Smooth muscle cell of the brain vasculature (primary cell): ENCODE measurements around the gene EGR1.

Experiments used
- DNase-seq: peaks from one replicate; pipeline ENCODE4 v3.0.0-alpha.2; 2012; ENCODE audit warnings: low read depth, low spot score

Gene EGR1

GRCh38 chr5:138465261-138466124, at the start of gene EGR1:
EGR1 (plus strand) TSS chr5:138465479; CDS start chr5:138465762, 283 bp downstream.
- DNase-seq, result peak; percentile 83

GRCh38 chr5:138418444-138418843, 46.8 kb upstream of the EGR1 start:
- no peak for DNase-seq

GRCh38 chr5:138425079-138425478, 40.2 kb upstream of the EGR1 start:
- no peak for DNase-seq

GRCh38 chr5:138435943-138436342, 29.3 kb upstream of the EGR1 start:
- DNase-seq, result no peak

- DNase-seq, result no peak
These were observed 27.1 kb upstream of the EGR1 start for GRCh38 chr5:138438003-138438723.

- DNase-seq, result no peak
These were observed 26.4 kb upstream of the EGR1 start, which contains the start of gene REEP2 for GRCh38 chr5:138438724-138439476. REEP2 (plus strand) TSS chr5:138439057; CDS start chr5:138439209, 152 bp downstream.

- no peak for DNase-seq
These were observed 25.7 kb upstream of the EGR1 start for GRCh38 chr5:138439477-138440158.

GRCh38 chr5:138440159-138441073, 24.9 kb upstream of the EGR1 start:
- DNase-seq, result no peak

- DNase-seq, result no peak
These were observed 24.1 kb upstream of the EGR1 start for GRCh38 chr5:138441221-138441620.

- no peak for DNase-seq
These were observed 21.1 kb upstream of the EGR1 start for GRCh38 chr5:138444078-138444773.

- DNase-seq, result no peak
These were observed 20.3 kb upstream of the EGR1 start for GRCh38 chr5:138444774-138445546.

- DNase-seq, result no peak
These were observed 19.6 kb upstream of the EGR1 start for GRCh38 chr5:138445547-138446271.

GRCh38 chr5:138448070-138448469, 17.2 kb upstream of the EGR1 start:
- DNase-seq, result no peak

GRCh38 chr5:138448481-138449398, 16.5 kb upstream of the EGR1 start:
- DNase-seq, result peak; percentile 87

GRCh38 chr5:138449501-138450239, 15.6 kb upstream of the EGR1 start:
- DNase-seq, result no peak

- no peak for DNase-seq
These were observed 14.3 kb upstream of the EGR1 start for GRCh38 chr5:138450971-138451370.
